Choroid plexus epithelial cell (primary cell): ENCODE data around the gene MAP4K5.

ENCODE experiments used
- DNase-seq: peaks from one replicate; pipeline ENCODE4 v3.0.0-alpha.2; 2010; ENCODE audit warnings: low read depth
- H3K4me3 ChIP-seq: 2 replicates; pipeline ENCODE4 v1.5.1; 2011; ENCODE audit warnings: low read depth, mild to moderate bottlenecking, control low read depth, low read length, moderate library complexity
- CTCF ChIP-seq: conservative IDR thresholded peaks from 2 replicates; pipeline ENCODE4 v1.5.1; 2011; ENCODE audit warnings: low read depth, mild to moderate bottlenecking, control low read depth, inconsistent platforms, low read length, moderate library complexity

MAP4K5 gene

GRCh38 chr14:50373959-50374358 is 158.4 kb downstream of the MAP4K5 start:
- no peak overlapping the region for H3K4me3 ChIP-seq
- DNase-seq: no peak
- no peak for TF ChIP-seq CTCF

GRCh38 chr14:50371546-50371945 is 160.8 kb downstream of the MAP4K5 start:
- no peak for DNase-seq
- no peak overlapping the region for H3K4me3 ChIP-seq
- no peak for TF ChIP-seq CTCF
